WTC11 (cell line): Measurements from ENCODE around the gene ABCC11.

Experiments used
- CTCF ChIP-seq: fragments of 200-600 bp; IDR thresholded peaks from 2 replicates; pipeline ENCODE4 v1.8.0; 2022; ENCODE audit warnings: antibody characterized with exemption
- E2F5 ChIP-seq: sonication (generic); formaldehyde crosslinking; IDR thresholded peaks from 2 replicates; pipeline ENCODE4 v1.8.1; 2022; ENCODE audit warnings: mild to moderate bottlenecking, moderate library complexity, missing genetic modification reagents
- NFYB ChIP-seq: sonication (generic); formaldehyde crosslinking; conservative IDR thresholded peaks from 2 replicates; pipeline ENCODE4 v1.8.0; 2022; ENCODE audit warnings: low read depth, missing genetic modification reagents

DNA sequence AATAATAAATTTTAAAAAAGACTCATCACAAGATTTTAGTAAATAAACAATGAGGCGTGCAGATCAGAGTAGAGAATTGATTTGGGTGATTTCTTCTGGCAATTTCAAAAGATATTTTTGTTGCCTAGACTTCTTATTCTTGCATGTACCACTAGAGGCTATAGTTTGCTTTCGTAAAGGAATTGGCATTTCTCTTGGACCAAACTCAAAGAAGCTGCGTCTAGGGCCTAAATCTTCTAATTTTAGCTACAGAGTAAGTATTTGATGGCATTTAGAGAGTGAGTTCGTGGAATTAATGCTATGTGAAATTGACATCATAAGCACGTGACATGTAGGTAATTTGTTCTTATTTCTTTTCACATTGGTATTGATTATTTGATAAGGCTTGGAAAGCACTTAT lies 24.4 kb upstream of the ABCC11 start:
- TF ChIP-seq E2F5 (CRISPR knock-in tag) (no peak), CTCF (no peak), NFYB (CRISPR knock-in tag) (no peak)
